GM19351 (cell line): Measurements from ENCODE around the gene ATG7.

Experiments used
- ATAC-seq: cut with Tn5 transposase; IDR thresholded peaks from one replicate; pipeline ENCODE4 v1.9.1; 2021; ENCODE audit warnings: mild to moderate bottlenecking, moderate library complexity; ENCODE audit not compliant: unreplicated experiment

ATG7 gene

GRCh38 chr3:11290743-11291680 lies 18.8 kb downstream of the ATG7 start:
- peak; percentile 36 for ATAC-seq

GRCh38 chr3:11291808-11292207 lies 19.6 kb downstream of the ATG7 start:
- ATAC-seq: no peak

- ATAC-seq: no peak
Observed at GRCh38 chr3:11297126-11297525, 24.9 kb downstream of the ATG7 start.

GRCh38 chr3:11300970-11301369 lies 28.8 kb downstream of the ATG7 start:
- peak; percentile 97 for ATAC-seq

DNA sequence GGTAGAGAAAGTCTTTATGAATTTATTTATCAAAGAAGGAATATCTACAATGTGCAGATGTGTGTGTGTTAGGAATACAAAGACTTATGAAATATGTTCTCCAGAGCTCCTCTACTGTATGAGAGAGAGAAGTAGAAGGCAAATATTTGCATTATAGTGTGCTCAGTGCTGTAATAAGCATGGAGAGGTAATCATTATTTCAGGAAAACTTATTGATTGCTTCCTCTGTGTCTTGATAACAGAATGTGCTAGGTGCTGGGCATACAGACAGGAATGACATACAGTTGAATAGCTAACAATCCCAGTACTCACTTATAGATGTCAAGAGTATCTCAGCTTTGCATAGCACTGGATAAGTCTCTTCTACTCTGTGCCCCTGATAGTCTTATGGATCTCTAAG lies 30.2 kb downstream of the ATG7 start:
- ATAC-seq: no peak

DNA sequence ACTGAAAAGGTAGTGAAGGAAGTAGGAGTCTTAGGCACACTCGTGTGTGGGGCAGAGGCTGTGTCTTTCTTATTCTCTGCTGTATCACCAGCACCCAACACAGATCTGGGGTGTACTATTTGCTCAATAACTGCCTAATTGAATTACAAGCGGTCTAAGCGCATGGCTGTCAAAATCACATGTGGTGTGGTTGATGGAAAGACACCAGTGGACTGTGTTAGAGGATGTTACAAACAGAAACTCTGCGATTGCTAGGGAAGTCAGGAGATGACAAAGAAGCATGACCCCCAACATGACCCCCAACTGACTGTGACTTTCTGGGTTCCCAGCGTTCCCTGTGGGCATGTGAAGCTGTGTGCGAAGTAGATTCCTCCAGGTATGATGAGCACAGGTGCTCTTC lies 32.0 kb downstream of the ATG7 start:
- no peak for ATAC-seq

- no peak for ATAC-seq
Observed at GRCh38 chr3:11305509-11305908, 33.3 kb downstream of the ATG7 start.

GRCh38 chr3:11306817-11307589 lies 34.8 kb downstream of the ATG7 start:
- ATAC-seq: peak; percentile 76

DNA sequence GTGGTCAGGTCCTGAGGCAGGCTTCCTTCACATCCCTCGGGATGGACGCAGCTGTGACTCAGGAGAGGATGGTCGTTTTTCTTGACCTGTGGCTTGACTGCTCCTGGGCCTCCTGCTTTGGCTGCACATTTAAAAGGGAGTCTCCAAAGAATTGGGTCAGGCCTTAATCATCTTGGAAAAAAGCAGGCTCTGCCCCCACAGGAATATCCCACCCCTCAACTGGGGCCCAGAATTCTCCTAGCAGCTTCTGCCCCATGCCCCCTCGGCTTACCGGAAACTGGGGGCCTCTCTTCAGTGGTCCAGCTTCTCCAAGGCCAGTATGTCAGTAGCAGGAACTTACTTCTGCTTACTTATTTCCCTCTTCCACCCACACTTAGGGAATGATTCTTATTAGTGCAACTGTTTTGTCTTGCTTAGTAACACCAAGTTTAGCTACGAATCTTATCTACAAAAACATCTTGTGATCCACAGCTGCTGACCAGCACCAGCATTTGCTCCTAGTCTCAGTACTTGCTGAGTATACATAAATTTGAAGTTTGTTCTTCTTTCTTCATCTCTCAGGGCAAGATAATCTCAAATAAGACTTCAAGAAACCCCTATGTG lies 35.7 kb downstream of the ATG7 start:
- no peak for ATAC-seq

DNA sequence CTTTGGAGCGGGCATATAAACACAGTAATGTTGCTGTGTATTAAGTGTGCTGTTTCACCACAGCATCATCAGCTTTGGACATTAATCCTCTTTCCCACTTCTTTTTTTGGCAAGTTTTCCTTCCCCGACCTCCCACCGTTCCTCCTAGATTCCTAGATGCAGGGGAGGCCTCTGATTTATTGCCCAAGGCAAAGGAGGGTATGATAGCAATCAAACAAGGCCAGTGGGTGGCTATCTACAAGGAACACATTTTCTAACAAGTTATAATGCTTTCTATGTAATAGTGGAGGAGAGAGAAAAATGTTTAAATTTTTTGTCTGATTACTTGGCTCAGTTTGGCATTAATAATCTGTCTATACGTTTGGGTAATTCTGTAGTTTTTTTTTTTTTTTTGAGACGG lies 38.1 kb downstream of the ATG7 start:
- no peak for ATAC-seq

DNA sequence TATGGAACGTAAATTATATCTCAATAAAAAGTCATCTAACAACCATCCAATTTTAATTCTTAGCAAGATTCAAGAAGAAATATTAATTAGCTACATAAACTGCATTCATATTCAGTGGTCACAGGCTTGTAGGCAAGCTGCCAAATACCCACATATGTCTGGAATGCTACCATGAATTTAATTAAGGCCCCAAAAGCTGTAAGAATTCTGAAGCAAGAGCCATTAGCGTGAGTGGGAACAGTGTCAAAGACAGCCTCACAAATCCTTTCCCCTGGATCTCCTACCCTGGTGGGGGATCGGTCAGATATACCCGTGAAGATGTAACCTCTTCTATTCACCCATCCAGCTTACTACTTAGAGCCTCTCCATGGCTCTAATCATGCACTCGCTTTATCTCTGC lies 40.0 kb downstream of the ATG7 start:
- ATAC-seq: no peak

DNA sequence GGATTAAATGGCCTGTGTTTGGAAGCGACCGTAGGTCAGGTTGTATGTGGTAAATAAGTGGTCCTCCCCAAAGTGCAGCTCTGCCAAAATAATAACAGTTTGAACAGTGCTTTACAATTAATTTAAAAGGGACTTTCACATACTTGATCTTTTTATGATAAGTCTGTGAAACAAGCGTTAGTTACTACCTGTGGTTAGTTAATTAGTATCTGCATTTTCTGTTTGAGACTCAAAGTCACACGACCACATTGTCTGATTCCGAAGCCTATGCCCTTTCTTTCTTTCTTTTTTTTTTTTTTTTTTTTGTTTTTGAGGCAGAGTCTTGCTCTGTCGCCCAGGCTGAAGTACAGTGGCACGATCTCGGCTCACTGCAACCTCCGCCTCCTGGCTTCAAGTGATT lies 45.1 kb downstream of the ATG7 start:
- ATAC-seq: no peak

DNA sequence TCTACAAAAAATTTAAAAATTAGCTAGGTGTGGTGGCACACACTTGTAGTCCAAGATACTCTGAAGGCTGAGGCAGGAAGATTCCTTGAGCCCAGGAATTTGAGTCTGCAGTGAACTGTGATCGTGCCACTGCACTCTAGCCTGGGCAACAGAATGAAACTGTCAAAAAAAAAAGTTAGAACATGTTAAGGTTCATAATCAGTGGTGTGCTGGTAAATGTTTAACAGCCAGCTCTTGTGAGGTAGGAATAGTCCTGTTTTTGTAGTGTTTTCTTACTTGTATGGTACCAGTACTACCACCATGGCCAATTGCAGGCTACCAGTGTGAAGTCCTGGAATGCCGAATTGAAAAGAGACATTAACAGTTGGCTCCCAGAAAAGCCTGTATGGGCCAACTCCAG lies 50.7 kb downstream of the ATG7 start:
- no peak for ATAC-seq

GRCh38 chr3:11323813-11324212 lies 51.6 kb downstream of the ATG7 start:
- ATAC-seq: no peak

- ATAC-seq: no peak
Observed at GRCh38 chr3:11327619-11328018, 55.4 kb downstream of the ATG7 start.

GRCh38 chr3:11328196-11328945 lies 56.2 kb downstream of the ATG7 start:
- no peak for ATAC-seq

DNA sequence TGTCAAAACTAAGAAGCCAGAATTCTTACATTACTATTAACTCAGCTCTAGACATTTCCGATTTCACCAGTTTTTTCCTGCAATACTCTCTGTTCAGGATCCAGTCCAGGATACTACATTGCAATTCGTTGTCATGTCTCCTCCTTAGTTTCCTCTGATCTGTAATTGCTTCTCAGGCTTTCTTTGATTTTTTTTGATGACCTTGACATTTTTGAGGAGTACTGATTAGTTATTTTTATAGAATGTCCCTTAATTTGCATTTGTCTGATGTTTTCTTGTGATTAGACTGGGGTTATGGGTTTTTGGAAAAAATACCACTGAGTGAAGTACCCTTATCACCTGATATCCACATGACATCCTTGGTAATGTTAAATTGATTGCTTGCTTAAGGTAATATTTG lies 57.6 kb downstream of the ATG7 start:
- ATAC-seq: no peak

GRCh38 chr3:11331101-11331500 lies 58.9 kb downstream of the ATG7 start:
- ATAC-seq: no peak

GRCh38 chr3:11335056-11335608 lies 62.9 kb downstream of the ATG7 start:
- no peak for ATAC-seq

DNA sequence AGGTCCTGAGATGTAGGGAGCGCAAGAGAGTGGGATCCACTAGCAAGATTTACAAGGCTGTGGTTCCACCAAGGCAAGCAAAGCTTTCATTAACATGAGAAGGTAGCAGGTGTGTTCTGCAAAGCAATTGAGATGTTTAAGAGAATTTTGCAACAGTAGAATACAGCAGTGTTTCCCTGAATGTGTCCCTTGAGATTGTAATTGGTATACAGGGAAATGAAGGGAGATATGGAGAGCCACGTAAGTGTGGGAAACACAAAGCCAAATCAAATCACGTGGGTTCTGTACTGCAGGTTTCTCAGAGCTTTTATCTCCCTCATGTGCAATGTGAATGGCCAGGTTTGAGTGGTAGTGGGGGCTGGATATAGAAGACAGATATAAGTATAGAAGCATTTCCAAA lies 67.3 kb downstream of the ATG7 start:
- ATAC-seq: no peak

GRCh38 chr3:11346416-11346815 lies 74.2 kb downstream of the ATG7 start:
- no peak for ATAC-seq
